ENCODE results near the gene ELFN2.
"Not testable (repeated sequence)": the region's sequence is repeated elsewhere in the genome, so short reads cannot be mapped to it uniquely, and the experiment has no call there.

Gene ELFN2

GRCh38 chr22:37409459-37410050, 17.7 kb downstream of the ELFN2 start:
- no peak for DNase-seq (ENCODE audit: low read depth)

- DNase-seq (ENCODE audit: low read depth) = no peak
Observed at GRCh38 chr22:37409031-37409430, 18.2 kb downstream of the ELFN2 start.

- DNase-seq (ENCODE audit: low read depth) = no peak
Observed at GRCh38 chr22:37407856-37408255, 19.4 kb downstream of the ELFN2 start.

- no peak for DNase-seq (ENCODE audit: low read depth)
Observed at GRCh38 chr22:37406441-37407235, 20.6 kb downstream of the ELFN2 start.

- DNase-seq (ENCODE audit: low read depth) = no peak
Observed at GRCh38 chr22:37404091-37404490, 23.2 kb downstream of the ELFN2 start.

GRCh38 chr22:37403267-37403960, 23.9 kb downstream of the ELFN2 start:
- DNase-seq (ENCODE audit: low read depth) = no peak

GRCh38 chr22:37402184-37402506, 25.1 kb downstream of the ELFN2 start:
- DNase-seq (ENCODE audit: low read depth) = no peak

GRCh38 chr22:37401401-37402183, 25.7 kb downstream of the ELFN2 start:
- DNase-seq (ENCODE audit: low read depth) = no peak

- no peak for DNase-seq (ENCODE audit: low read depth)
Observed at GRCh38 chr22:37400719-37401118, 26.6 kb downstream of the ELFN2 start.

- DNase-seq (ENCODE audit: low read depth) = not testable (repeated sequence)
Observed at GRCh38 chr22:37399457-37399856, 27.8 kb downstream of the ELFN2 start.

GRCh38 chr22:37397226-37397625, 30.1 kb downstream of the ELFN2 start:
- DNase-seq (ENCODE audit: low read depth) = no peak

GRCh38 chr22:37396488-37397084, 30.7 kb downstream of the ELFN2 start:
- DNase-seq (ENCODE audit: low read depth) = no peak

- DNase-seq (ENCODE audit: low read depth) = no peak
Observed at GRCh38 chr22:37394341-37394740, 32.9 kb downstream of the ELFN2 start.

- DNase-seq (ENCODE audit: low read depth) = no peak
Observed at GRCh38 chr22:37393746-37394145, 33.5 kb downstream of the ELFN2 start.

- no peak for DNase-seq (ENCODE audit: low read depth)
Observed at GRCh38 chr22:37392721-37393328, 34.5 kb downstream of the ELFN2 start.

GRCh38 chr22:37391702-37392101, 35.6 kb downstream of the ELFN2 start:
- no peak for DNase-seq (ENCODE audit: low read depth)

GRCh38 chr22:37390075-37390474, 37.2 kb downstream of the ELFN2 start:
- DNase-seq (ENCODE audit: low read depth) = no peak

- no peak for DNase-seq (ENCODE audit: low read depth)
Observed at GRCh38 chr22:37388538-37388937, 38.7 kb downstream of the ELFN2 start.

- DNase-seq (ENCODE audit: low read depth) = no peak
Observed at GRCh38 chr22:37387793-37388192, 39.5 kb downstream of the ELFN2 start.

- no peak for DNase-seq (ENCODE audit: low read depth)
Observed at GRCh38 chr22:37386441-37386840, 40.8 kb downstream of the ELFN2 start.

- no peak for DNase-seq (ENCODE audit: low read depth)
Observed at GRCh38 chr22:37384691-37385090, 42.6 kb downstream of the ELFN2 start.

- no peak for DNase-seq (ENCODE audit: low read depth)
Observed at GRCh38 chr22:37383341-37383740, 43.9 kb downstream of the ELFN2 start.
